Neural cell (in vitro differentiated cells): Measurements from ENCODE around the gene LY6G6C. TPM values are rescaled to one million over a fixed set of nuclear protein-coding genes. Genes with fewer than 3 reads are reported as not detected.

Source experiments
- H2AFZ ChIP-seq: fragments of 200-600, 300-800 bp; sonication (generic), shearing (Covaris generic); 2 replicates; pipeline ENCODE4 v1.6.0; 2014; ENCODE audit warnings: low read depth, mild to moderate bottlenecking, antibody characterized with exemption, low read length, moderate library complexity
- H3F3A ChIP-seq: fragments of 200-600 bp; shearing (Covaris generic); 2 replicates; pipeline ENCODE4 v1.6.1; 2016; ENCODE audit warnings: mild to moderate bottlenecking, moderate library complexity, mixed read lengths, antibody characterized with exemption, low read length; ENCODE audit not compliant: insufficient read depth, poor library complexity, severe bottlenecking
- H3K27ac ChIP-seq: fragments of 200-600, 300-800 bp; sonication (generic), shearing (Covaris generic); 2 replicates; pipeline ENCODE4 v1.5.1; 2014; ENCODE audit warnings: mild to moderate bottlenecking, low read length, moderate library complexity
- H3K27me3 ChIP-seq: fragments of 300-800, 200-600 bp; sonication (generic), shearing (Covaris generic); 2 replicates; pipeline ENCODE4 v1.6.0; 2014; ENCODE audit warnings: mild to moderate bottlenecking, low read depth, low read length, moderate library complexity; ENCODE audit not compliant: insufficient read depth
- H3K36me3 ChIP-seq: fragments of 300-800, 200-600 bp; sonication (generic), shearing (Covaris generic); 2 replicates; pipeline ENCODE4 v1.5.1; 2014; ENCODE audit warnings: mild to moderate bottlenecking, antibody characterized with exemption, low read length, moderate library complexity; ENCODE audit not compliant: insufficient read depth
- H3K4me2 ChIP-seq: fragments of 300-800, 200-600 bp; sonication (generic), shearing (Covaris generic); 2 replicates; pipeline ENCODE4 v1.6.0; 2014; ENCODE audit warnings: mild to moderate bottlenecking, low read length
- H3K4me3 ChIP-seq: fragments of 300-800, 200-600 bp; sonication (generic), shearing (Covaris generic); 2 replicates; pipeline ENCODE4 v1.5.1; 2014; ENCODE audit warnings: mild to moderate bottlenecking, low read length, moderate library complexity
- H3K79me2 ChIP-seq: fragments of 200-600 bp; shearing (Covaris generic); replicated peaks from 2 replicates; pipeline ENCODE4 v1.6.0; 2014; ENCODE audit warnings: mild to moderate bottlenecking, low read length, moderate library complexity; ENCODE audit not compliant: insufficient read depth
- H3K9ac ChIP-seq: fragments of 300-800, 200-600 bp; sonication (generic), shearing (Covaris generic); 2 replicates; pipeline ENCODE4 v1.6.1; 2016; ENCODE audit warnings: mild to moderate bottlenecking, low read length, mixed read lengths
- H3K9me2 ChIP-seq: fragments of 200-600 bp; shearing (Covaris generic); 2 replicates; pipeline ENCODE4 v1.6.1; 2016; ENCODE audit warnings: mild to moderate bottlenecking, low read length, mixed read lengths; ENCODE audit not compliant: insufficient read depth
- H3K9me3 ChIP-seq: fragments of 200-600, 300-800 bp; sonication (generic), shearing (Covaris generic); 2 replicates; pipeline ENCODE4 v1.6.1; 2016; ENCODE audit warnings: mild to moderate bottlenecking, mixed run types, low read length, moderate library complexity, mixed read lengths
- H4K20me1 ChIP-seq: fragments of 200-600 bp; shearing (Covaris generic); 2 replicates; pipeline ENCODE4 v1.6.1; 2016; ENCODE audit warnings: mild to moderate bottlenecking, mixed run types; ENCODE audit not compliant: insufficient read depth
- EP300 ChIP-seq: fragments of 450-650 bp; conservative IDR thresholded peaks from 2 replicates; pipeline ENCODE4 v1.6.1; 2014; ENCODE audit warnings: antibody characterized with exemption, mild to moderate bottlenecking, moderate library complexity; ENCODE audit not compliant: poor library complexity, severe bottlenecking
- EZH2 ChIP-seq: fragments of 200-600, 300-800 bp; shearing (Covaris generic), sonication (generic); IDR thresholded peaks from 2 replicates; pipeline ENCODE4 v1.6.1; 2014; ENCODE audit warnings: antibody characterized with exemption, low read length, borderline replicate concordance, mild to moderate bottlenecking; ENCODE audit not compliant: insufficient read depth, poor library complexity, severe bottlenecking
- MXI1 ChIP-seq: fragments of 450-650 bp; conservative IDR thresholded peaks from 2 replicates; pipeline ENCODE4 v1.6.1; 2014; ENCODE audit warnings: antibody characterized with exemption, mild to moderate bottlenecking; ENCODE audit not compliant: poor library complexity, severe bottlenecking
- POLR2AphosphoS5 ChIP-seq: IDR thresholded peaks from 2 replicates; pipeline ENCODE4 v1.6.1; 2012
- RAD21 ChIP-seq: fragments of 450-650 bp; conservative IDR thresholded peaks from 2 replicates; pipeline ENCODE4 v1.6.1; 2014; ENCODE audit warnings: antibody characterized with exemption, mild to moderate bottlenecking, moderate library complexity
- SMC3 ChIP-seq: fragments of 450-650 bp; conservative IDR thresholded peaks from 2 replicates; pipeline ENCODE4 v1.6.1; 2014; ENCODE audit warnings: antibody characterized with exemption, mild to moderate bottlenecking, moderate library complexity; ENCODE audit not compliant: poor library complexity
- TAF1 ChIP-seq: IDR thresholded peaks from 2 replicates; pipeline ENCODE4 v1.6.1; 2012; ENCODE audit warnings: low read depth
- polyA plus RNA-seq: library from polyadenylated mRNA; depleted of rRNA; stranded (reverse); fragments of >200 nt; gene quantifications from 2 replicates; pipeline ENCODE4 v1.2.3, GENCODE V29; 2014
- TF ChIP-seq, protein P1 (sequence below): IDR thresholded peaks from 2 replicates; pipeline ENCODE4 v1.6.1; 2012; ENCODE audit warnings: borderline replicate concordance
- TF ChIP-seq, protein P2 (sequence below): fragments of 450-650 bp; IDR thresholded peaks from 2 replicates; pipeline ENCODE4 v1.5.1; 2014; ENCODE audit warnings: antibody characterized with exemption, mild to moderate bottlenecking, moderate library complexity; ENCODE audit not compliant: poor library complexity, severe bottlenecking

LY6G6C gene
- polyA plus RNA-seq, 1 donor from 2014 or later = 0.88 TPM

DNA sequence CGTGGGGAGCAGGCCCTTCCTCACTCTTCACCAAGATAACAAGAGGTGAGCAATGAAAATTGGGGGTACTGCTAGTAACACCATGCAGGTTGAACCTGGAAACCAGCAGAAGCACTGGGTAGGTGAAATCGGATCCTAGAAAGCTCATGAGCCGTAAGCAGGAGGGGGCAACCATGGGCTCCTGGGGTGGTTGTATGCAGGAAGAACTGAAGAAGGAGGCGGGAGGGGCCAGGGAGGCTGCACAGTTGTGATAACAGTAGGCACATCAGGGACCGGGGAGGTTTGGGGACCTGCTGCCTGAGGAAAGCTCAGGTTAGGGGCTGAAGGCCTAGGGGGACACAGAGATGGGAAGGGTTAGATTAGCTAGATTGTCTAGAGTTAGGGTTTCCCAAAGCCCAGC lies 35.1 kb downstream of the LY6G6C start:
- Histone ChIP-seq H3K79me2 (no peaks in the 10 kb centered on the region), H3K9me3 (no peaks in the 10 kb centered on the region), H3K9ac (no peak overlapping the region), H3K4me2 (no peak overlapping the region), H3K27me3 (no peaks in the 10 kb centered on the region), H3K27ac (no peak overlapping the region), H2AFZ (no peak overlapping the region), H3K9me2 (no peaks in the 10 kb centered on the region), H4K20me1 (no peaks in the 10 kb centered on the region), H3K36me3 (peaks cover 4% of the 10 kb centered on the region), H3F3A (no peaks in the 10 kb centered on the region), H3K4me3 (no peak overlapping the region)
- no peak for TF ChIP-seq RAD21
- TF ChIP-seq EP300 = no peak
- no peak for TF ChIP-seq POLR2AphosphoS5
- TF ChIP-seq TAF1 = no peak
- no peak for TF ChIP-seq MXI1
- TF ChIP-seq, protein P1, sequence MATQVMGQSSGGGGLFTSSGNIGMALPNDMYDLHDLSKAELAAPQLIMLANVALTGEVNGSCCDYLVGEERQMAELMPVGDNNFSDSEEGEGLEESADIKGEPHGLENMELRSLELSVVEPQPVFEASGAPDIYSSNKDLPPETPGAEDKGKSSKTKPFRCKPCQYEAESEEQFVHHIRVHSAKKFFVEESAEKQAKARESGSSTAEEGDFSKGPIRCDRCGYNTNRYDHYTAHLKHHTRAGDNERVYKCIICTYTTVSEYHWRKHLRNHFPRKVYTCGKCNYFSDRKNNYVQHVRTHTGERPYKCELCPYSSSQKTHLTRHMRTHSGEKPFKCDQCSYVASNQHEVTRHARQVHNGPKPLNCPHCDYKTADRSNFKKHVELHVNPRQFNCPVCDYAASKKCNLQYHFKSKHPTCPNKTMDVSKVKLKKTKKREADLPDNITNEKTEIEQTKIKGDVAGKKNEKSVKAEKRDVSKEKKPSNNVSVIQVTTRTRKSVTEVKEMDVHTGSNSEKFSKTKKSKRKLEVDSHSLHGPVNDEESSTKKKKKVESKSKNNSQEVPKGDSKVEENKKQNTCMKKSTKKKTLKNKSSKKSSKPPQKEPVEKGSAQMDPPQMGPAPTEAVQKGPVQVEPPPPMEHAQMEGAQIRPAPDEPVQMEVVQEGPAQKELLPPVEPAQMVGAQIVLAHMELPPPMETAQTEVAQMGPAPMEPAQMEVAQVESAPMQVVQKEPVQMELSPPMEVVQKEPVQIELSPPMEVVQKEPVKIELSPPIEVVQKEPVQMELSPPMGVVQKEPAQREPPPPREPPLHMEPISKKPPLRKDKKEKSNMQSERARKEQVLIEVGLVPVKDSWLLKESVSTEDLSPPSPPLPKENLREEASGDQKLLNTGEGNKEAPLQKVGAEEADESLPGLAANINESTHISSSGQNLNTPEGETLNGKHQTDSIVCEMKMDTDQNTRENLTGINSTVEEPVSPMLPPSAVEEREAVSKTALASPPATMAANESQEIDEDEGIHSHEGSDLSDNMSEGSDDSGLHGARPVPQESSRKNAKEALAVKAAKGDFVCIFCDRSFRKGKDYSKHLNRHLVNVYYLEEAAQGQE = no peak
- TF ChIP-seq, protein P2, sequence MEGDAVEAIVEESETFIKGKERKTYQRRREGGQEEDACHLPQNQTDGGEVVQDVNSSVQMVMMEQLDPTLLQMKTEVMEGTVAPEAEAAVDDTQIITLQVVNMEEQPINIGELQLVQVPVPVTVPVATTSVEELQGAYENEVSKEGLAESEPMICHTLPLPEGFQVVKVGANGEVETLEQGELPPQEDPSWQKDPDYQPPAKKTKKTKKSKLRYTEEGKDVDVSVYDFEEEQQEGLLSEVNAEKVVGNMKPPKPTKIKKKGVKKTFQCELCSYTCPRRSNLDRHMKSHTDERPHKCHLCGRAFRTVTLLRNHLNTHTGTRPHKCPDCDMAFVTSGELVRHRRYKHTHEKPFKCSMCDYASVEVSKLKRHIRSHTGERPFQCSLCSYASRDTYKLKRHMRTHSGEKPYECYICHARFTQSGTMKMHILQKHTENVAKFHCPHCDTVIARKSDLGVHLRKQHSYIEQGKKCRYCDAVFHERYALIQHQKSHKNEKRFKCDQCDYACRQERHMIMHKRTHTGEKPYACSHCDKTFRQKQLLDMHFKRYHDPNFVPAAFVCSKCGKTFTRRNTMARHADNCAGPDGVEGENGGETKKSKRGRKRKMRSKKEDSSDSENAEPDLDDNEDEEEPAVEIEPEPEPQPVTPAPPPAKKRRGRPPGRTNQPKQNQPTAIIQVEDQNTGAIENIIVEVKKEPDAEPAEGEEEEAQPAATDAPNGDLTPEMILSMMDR = no peak
- no peak for TF ChIP-seq EZH2

DNA sequence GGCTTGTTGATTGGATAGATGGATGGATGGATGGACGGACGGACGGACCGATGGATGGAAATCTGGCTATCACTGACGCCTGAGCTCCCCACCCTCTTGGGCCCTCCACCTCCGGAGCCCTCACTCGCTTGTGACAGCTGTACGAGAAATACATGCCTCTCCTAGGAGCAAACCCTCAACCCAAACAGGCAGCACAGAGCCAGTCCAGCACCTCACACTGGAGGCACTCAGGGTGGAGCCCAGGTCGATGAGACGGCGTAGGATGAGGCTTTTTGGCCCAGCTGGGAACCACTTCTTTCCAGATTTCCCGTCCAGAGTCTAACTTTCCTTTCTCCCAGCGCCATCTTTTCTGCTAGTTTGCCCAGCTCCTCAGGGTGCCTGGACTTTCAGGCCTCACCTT lies 38.0 kb downstream of the LY6G6C start:
- no peaks in the 10 kb centered on the region for H4K20me1 ChIP-seq
- TF ChIP-seq EP300 (no peak), EZH2 (no peak), POLR2AphosphoS5 (no peak), RAD21 (no peak), TAF1 (no peak), SMC3 (no peak), MXI1 (no peak)
- TF ChIP-seq, protein P2 = no peak
- TF ChIP-seq, protein P1 = no peak
- H3K9me2 ChIP-seq = no peaks in the 10 kb centered on the region
- H3K27ac ChIP-seq = peak overlapping the region; percentile 53
- no peak overlapping the region for H2AFZ ChIP-seq
- no peaks in the 10 kb centered on the region for H3K79me2 ChIP-seq
- no peaks in the 10 kb centered on the region for H3K27me3 ChIP-seq
- H3K9me3 ChIP-seq = no peaks in the 10 kb centered on the region
- H3K4me2 ChIP-seq = no peak overlapping the region
- H3F3A ChIP-seq = no peaks in the 10 kb centered on the region
- H3K9ac ChIP-seq = peak overlapping the region; percentile 46
- peaks cover 4% of the 10 kb centered on the region for H3K36me3 ChIP-seq
- H3K4me3 ChIP-seq = peak overlapping the region; percentile 34
